GM18858 (cell line): ENCODE results near the gene COMP.

Source experiments
- ATAC-seq: cut with Tn5 transposase; IDR thresholded peaks from one replicate; pipeline ENCODE4 v1.9.1; 2021; ENCODE audit not compliant: unreplicated experiment

Gene COMP

DNA sequence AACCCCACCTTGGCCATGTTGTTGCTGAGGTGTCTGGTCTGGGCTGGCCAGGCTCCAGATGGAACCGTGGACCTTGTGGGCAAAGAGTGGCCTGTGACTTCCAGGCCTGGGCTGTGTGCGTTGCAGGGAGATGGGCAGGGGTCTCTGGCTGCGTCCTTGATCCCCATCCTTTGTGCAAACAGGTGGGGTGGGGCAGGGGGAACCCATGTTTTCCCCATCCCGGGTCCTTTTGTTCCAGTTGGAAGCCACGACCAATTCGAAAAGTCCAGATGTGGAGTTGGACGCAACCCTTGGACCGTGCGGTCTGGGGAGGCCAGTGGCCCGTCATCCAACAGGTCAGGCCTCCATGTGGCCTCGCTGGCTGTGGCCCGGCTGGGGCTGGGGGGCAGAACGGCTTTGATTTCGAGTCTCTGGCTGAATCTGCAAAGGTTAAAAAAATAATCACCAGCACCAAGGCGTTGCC lies 13.1 kb upstream of the COMP start:
- no peak for ATAC-seq

DNA sequence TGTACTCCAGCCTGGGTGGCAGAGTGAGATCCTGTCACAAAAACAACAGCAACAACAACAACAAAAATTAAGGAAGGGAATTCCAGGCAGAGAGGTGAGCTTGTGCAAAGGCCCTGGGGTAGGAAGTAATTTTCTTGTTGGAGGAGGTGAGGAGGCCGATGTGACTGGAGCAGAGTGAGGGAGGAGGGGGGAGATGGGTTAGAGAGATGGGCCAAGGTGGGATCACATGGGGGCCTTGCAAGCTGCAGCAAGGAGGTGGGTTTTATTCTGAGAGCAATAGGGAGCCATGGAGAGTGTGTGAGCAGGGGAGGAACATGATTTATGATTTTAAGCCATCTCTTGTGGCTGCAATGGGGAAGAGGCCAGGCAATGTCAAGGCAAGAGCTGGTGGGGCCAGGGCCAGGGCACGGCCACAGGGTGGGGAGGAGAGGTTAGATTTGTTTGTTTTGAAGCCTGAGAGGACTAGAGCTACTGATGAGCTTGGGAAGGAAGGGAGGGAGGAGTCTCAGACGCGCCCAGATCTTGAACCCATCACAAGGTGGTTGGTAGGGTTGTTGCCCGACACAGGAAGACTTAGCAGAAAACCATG lies 12.5 kb upstream of the COMP start:
- ATAC-seq, result no peak

DNA sequence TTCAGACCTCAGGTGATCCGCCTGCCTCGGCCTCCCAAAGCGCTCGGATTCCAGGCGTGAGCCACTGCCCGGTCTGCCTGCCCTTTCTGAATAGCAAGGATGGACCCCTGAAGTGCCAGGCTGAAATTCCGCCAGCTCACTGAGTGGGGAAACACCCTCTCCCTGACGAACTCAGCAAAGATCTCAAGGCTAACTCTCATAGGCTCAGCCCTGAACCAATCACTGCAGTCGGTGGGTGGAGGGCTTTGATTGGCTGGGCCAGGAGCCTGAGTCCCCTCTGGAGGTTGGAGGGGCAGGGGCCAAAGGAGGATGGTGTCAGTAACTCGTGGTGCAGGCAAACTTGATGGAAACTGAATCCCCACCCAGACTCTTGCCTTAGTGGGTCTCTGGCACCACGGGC lies 11.2 kb upstream of the COMP start:
- ATAC-seq, result no peak

DNA sequence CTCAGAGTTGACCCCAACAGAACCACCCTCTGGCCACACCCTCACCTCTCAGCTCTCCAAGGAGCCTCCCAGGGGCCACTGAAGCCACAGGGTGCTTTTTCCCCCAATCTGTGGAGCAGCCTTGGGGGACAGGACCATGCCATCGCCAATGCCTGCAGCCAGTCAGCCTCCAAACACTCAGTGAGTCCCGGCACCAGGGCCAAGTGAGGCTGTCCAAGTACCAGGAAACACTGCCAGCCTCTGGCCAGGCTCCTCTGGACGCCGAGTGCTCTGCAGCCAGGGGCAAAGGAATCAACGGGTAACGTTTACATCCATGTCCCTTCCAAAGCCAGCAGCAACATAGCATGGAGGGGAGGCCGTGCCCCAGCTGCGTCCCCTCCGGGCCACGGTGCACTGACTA lies 9.5 kb upstream of the COMP start:
- ATAC-seq, result no peak

- no peak for ATAC-seq
Observed at GRCh38 chr19:18800079-18800478, 9.0 kb upstream of the COMP start.

GRCh38 chr19:18799389-18799970 lies 8.4 kb upstream of the COMP start:
- no peak for ATAC-seq

- ATAC-seq, result no peak
Observed at GRCh38 chr19:18798384-18799352, 7.6 kb upstream of the COMP start.

- no peak for ATAC-seq
Observed at GRCh38 chr19:18796239-18796638, 5.1 kb upstream of the COMP start.

DNA sequence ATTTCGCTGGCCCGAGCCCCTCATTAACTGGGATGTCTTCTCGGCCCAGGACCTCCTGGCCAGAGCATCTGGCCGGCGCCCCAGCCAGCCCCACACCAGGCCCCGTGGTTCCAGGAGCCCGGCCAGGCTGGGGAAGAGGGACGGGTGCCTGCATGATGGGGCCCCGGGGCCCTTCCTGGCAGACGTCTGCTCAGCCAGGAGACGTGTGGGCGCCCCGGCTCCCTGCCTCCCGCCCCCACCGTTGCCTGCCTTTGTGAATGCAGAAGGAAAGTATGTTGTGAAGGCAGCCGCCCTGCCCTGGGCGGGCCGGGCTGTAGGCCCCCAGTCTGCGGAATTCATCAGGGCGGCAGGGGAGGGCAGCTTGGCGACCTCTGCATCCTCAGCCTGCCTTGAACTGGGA lies 4.4 kb upstream of the COMP start:
- ATAC-seq, result no peak

DNA sequence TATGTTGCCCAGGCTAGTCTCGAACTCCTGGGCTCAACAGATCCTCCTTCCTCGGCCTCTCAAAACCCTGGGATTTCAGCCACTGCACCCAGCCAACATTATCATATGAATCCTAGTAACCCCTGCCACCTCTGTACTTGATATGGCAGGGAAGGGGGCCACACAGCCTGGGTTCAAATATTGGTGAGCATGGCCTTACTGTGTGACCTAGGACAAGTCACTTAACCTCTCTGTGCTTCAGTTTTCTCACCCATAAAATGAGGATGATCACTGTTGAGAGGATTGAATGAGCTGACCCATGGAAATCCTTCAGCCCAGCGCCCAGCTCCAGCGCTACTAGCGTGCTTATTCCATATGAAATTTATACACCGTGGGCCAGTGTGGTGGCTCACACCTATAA lies 3.6 kb upstream of the COMP start:
- ATAC-seq, result no peak

DNA sequence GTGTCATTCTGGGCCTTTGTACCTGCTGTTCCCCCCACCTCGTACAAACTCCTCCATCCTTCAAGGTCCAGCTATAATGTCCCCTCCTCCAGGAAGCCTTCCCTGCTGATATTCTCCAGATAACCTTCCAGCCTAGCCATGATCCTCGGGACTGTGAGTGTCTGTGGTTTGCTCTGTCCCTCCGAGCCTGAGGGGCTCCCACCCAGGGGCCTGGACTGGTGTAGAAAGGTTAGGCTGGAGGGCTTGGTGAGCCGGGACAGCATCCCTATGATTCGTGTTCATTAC lies 2.9 kb upstream of the COMP start:
- no peak for ATAC-seq

DNA sequence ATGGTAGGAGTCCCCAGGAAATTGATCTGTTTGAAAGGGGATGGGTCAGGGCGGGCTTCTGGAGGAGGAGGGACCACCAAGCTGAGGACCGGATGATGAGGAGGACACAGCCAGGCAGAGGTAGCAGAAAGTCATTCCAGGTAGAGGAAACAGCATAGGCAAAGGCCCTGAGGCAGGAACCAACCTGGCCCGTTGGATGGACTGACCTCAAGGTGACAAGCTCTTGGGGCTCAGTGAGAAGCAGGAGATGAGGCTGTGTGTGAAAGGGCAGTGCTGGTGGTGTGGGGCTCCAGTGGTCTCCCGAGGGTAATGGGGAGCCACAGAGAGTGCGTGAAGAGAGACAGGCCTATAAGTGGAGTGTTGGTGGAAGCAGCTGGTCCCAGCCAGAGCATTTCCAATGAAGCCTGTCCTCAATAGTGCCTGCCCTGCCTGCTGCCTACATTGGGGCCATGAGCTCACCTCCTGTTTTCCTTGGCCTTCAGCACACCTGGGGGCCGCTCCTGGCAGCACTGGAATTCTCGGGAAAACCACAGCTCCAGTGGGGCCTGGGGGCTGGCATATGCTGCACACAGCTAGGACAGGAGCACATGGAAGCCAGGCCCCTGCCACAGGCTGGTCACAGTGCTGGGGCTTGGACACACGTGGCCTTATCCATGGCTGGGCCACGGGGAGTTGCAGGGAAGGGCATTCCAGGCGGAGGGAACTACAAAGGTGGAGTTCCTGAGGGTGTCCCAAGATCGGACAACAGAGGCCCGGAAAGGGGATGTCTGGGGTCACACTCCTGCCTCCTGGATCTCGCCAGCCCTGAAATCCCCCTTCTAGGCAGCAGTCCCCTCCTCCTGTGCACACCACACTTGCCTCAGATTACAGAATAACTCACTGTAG lies 2.3 kb upstream of the COMP start:
- ATAC-seq, result no peak

DNA sequence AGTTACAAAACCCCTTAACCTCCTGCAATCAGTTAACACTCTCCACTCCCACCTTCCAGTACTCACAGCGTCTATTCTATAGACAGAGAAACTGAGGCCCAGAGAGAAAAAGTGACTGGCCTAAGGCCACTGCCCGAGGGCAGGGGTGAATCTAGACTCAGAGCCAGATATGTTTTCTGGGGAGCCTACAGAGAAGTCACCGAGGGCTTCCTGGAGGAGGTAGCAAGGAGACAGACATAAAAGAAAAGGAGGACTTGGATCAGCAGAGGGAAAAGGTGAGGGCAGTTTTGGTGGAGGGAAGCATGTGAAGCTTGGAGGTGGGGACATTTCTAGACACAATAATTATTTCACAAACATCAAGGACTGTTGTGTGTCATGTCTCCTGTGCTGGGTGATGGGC lies 1.6 kb upstream of the COMP start:
- no peak for ATAC-seq

GRCh38 chr19:18791315-18791678 lies 192 bp upstream of the COMP start:
- ATAC-seq, result no peak

GRCh38 chr19:18789883-18790565 lies 1.1 kb downstream of the COMP start:
- ATAC-seq, result no peak

DNA sequence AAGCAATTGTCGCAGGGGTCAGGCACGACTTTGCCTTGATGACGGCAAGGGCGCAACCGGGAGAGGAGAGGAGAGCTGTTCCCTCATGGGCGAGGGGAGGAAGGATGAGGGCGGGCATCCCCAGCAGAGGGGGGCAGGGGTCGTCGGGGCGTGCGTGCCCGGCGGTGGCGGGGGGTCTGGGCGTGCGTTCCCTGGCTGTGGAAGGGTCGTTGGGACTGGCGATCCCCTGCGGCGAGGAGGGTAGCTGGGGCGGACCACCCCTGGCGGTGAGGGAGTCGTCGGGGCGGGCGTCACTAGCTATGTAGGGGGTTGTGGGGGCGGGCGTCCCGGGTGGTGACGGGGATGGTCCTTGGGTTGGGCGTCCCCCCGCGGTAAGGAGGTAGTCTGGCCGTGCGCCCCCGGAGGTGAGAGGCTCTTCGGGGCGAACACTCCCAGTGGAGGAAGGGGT lies 1.7 kb downstream of the COMP start:
- ATAC-seq, result no peak

- no peak for ATAC-seq
Observed at GRCh38 chr19:18788529-18789421, 2.3 kb downstream of the COMP start.

DNA sequence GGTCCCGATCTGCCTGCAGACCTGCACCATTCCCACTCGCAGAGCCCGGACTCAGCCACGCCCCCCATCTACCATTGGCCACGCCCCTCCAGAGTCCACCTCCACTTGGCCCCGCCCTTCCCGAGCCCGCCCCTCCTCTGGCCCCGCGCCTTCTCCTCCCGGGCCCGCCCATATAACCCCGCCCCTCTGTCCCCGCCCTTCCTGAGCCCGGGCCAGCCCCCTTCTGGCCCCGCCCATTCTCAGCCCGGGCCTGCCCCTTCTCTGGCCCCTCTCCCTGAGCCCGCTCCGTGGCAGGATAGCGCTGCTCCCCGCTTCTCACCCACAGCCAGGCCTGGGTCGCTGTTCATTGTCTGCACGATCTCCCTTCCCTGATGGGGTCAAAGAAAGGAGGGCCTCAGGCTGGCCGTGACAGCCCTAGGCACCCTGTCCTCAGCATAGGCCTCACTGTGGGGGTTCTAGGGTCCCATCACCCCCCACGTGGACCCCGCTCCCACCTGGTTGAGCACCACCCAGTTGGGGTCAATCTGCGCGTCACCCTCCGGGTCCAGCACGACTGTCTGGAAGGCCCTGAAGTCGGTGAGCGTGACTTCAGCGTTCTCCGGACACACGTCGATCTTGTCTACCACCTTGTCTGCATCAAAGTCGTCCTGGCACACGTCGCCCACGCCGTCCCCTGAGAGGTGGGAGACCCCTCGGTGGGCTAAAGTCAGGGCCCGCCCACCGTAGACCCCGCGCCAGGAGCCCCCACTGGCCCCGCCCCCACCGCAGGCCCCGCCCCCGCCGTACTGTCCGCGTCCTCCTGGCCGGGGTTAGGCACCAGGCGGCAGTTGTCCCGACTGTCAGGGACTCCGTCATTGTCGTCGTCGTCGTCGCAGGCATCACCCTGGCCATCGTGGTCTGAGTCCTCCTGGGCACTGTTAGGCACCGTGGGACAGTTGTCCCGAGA lies 5.7 kb downstream of the COMP start:
- ATAC-seq, result no peak

DNA sequence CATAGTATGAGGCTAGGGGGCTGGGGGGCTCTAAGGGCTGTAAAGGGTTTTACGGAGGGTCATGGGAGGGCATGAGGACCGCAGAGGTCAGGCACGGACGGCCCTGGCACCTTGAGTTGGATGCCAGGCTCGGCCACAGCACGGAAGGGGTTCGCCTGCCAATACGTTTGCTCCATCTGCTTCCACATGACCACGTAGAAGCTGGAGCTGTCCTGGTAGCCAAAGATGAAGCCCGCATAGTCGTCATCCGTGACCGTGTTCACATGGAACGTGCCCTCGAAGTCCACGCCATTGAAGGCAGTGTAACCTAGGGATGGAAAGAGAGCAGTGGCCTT lies 6.4 kb downstream of the COMP start:
- no peak for ATAC-seq
